PFSK-1 (cell line): Measurements from ENCODE around the gene GCNT1.

Source experiments
- FOXP2 ChIP-seq: optimal IDR thresholded peaks from 2 replicates; pipeline ENCODE3; 2011; ENCODE audit warnings: borderline replicate concordance, control low read depth, inconsistent platforms; ENCODE audit not compliant: insufficient read depth; ENCODE audit errors: extremely low read length, extremely low read depth
- POLR2AphosphoS5 ChIP-seq: IDR thresholded peaks from 2 replicates; pipeline ENCODE4 v1.6.1; 2012; ENCODE audit warnings: low read depth, mild to moderate bottlenecking, control low read depth, low read length, moderate library complexity
- REST ChIP-seq, 2 experiments: IDR thresholded peaks; 2 replicates each; pipeline versions ENCODE4 v1.6.1 to v1.8.0; 2011 to 2012; ENCODE audit warnings: low read depth in 2 of 2, low read length in 2 of 2, control low read depth in 1 of 2, inconsistent platforms in 1 of 2, mild to moderate bottlenecking in 1 of 2, moderate library complexity in 1 of 2; ENCODE audit not compliant: insufficient read depth in 1 of 2
- SIN3A ChIP-seq: IDR thresholded peaks from 2 replicates; pipeline ENCODE4 v1.6.1; 2012; ENCODE audit warnings: mild to moderate bottlenecking, low read length, moderate library complexity, borderline replicate concordance; ENCODE audit not compliant: insufficient read depth
- TAF1 ChIP-seq: IDR thresholded peaks from 2 replicates; pipeline ENCODE4 v1.6.1; 2012; ENCODE audit warnings: low read length, control low read depth, borderline replicate concordance; ENCODE audit not compliant: insufficient read depth

The GCNT1 gene

GRCh38 chr9:76454311-76454710, 4.7 kb upstream of the GCNT1 start:
- TF ChIP-seq REST (IDR thresholded peaks at IDR 0.05; ENCODE audit: insufficient read depth in 1 of 2, low read depth in 2 of 2, low read length in 2 of 2): no peak
- no peak for TF ChIP-seq FOXP2
- no peak for TF ChIP-seq SIN3A
- TF ChIP-seq POLR2AphosphoS5: no peak
- TF ChIP-seq TAF1: no peak

- TF ChIP-seq POLR2AphosphoS5: no peak
These were observed 2.6 kb upstream of the GCNT1 start for GRCh38 chr9:76456202-76456926.

- TF ChIP-seq POLR2AphosphoS5: no peak
- no peak for TF ChIP-seq TAF1
- TF ChIP-seq REST (IDR thresholded peaks at IDR 0.05; ENCODE audit: insufficient read depth in 1 of 2, low read depth in 2 of 2, low read length in 2 of 2): no peak
- TF ChIP-seq SIN3A: no peak
- TF ChIP-seq FOXP2: no peak
These were observed 983 bp downstream of the GCNT1 start for GRCh38 chr9:76459694-76460635.

- TF ChIP-seq REST (IDR thresholded peaks at IDR 0.05; ENCODE audit: insufficient read depth in 1 of 2, low read depth in 2 of 2, low read length in 2 of 2): no peak
These were observed 3.1 kb downstream of the GCNT1 start for GRCh38 chr9:76462126-76462525.

- TF ChIP-seq TAF1: no peak
- no peak for TF ChIP-seq REST (IDR thresholded peaks at IDR 0.05; ENCODE audit: insufficient read depth in 1 of 2, low read depth in 2 of 2, low read length in 2 of 2)
- no peak for TF ChIP-seq SIN3A
- TF ChIP-seq POLR2AphosphoS5: no peak
- TF ChIP-seq FOXP2: no peak
These were observed 4.2 kb downstream of the GCNT1 start for GRCh38 chr9:76463211-76463610.
